Osteocyte (in vitro differentiated cells): ENCODE results near the gene HLCS. TPM values are rescaled to one million over a fixed set of nuclear protein-coding genes. Genes with fewer than 3 reads are reported as not detected.

ENCODE experiments used
- DNase-seq: peaks from one replicate; pipeline ENCODE4 v3.0.0; 2021; ENCODE audit warnings: mixed read lengths; ENCODE audit not compliant: unreplicated experiment; ENCODE audit errors: extremely low spot score
- H3K27ac Mint-ChIP-seq: one replicate; pipeline ENCODE4 v1.8.0; 2021; ENCODE audit warnings: mild to moderate bottlenecking, mixed read lengths; ENCODE audit not compliant: unreplicated experiment
- H3K27me3 Mint-ChIP-seq: one replicate; pipeline ENCODE4 v1.8.0; 2021; ENCODE audit warnings: mixed read lengths; ENCODE audit not compliant: unreplicated experiment
- H3K36me3 Mint-ChIP-seq: one replicate; pipeline ENCODE4 v1.8.0; 2021; ENCODE audit warnings: mixed read lengths; ENCODE audit not compliant: unreplicated experiment
- H3K4me1 Mint-ChIP-seq: one replicate; pipeline ENCODE4 v1.8.0; 2021; ENCODE audit warnings: mixed read lengths; ENCODE audit not compliant: unreplicated experiment
- H3K4me3 Mint-ChIP-seq: one replicate; pipeline ENCODE4 v1.8.0; 2021; ENCODE audit warnings: mild to moderate bottlenecking, moderate library complexity, mixed read lengths; ENCODE audit not compliant: unreplicated experiment
- H3K9me3 Mint-ChIP-seq: one replicate; pipeline ENCODE4 v1.8.0; 2021; ENCODE audit warnings: mixed read lengths; ENCODE audit not compliant: unreplicated experiment
- total RNA-seq: library from RNA; stranded (reverse); gene quantifications from 2 replicates; pipeline ENCODE4 v1.2.1, GENCODE V29; 2021
- TF ChIP-seq, protein P1 (sequence below): fragments of 200-600 bp; sonication (generic); IDR thresholded peaks from 2 replicates; pipeline ENCODE4 v1.5.0; 2021; ENCODE audit warnings: antibody characterized with exemption, mild to moderate bottlenecking, moderate library complexity

The HLCS gene
- total RNA-seq, 1 donor from 2014 or later: 26.7 TPM

DNA sequence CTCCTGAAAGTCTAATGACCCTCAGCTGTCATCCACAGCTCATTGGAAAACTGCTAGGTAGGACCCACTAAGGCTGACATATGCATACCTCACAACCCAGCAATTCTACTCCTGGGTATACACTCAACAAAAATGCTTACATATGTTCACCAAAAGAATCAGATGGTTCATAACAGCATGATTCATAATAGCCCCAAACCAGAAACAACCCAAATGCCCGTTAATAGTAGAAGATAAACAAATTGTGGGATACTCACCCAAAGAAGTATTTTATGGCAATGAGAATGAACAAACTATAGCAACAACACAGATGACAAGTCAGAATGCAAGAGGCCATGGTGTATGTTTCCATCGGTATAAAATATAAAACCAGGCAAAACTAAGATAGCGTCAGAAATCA lies 124.6 kb downstream of the HLCS start:
- Mint-ChIP-seq H3K36me3 (peaks cover 5% of the 10 kb centered on the region), H3K9me3 (no peaks in the 10 kb centered on the region), H3K27me3 (no peaks in the 10 kb centered on the region), H3K27ac (peak overlapping the region; percentile 41), H3K4me3 (no peak overlapping the region), H3K4me1 (peaks cover 37% of the 10 kb centered on the region)
- TF ChIP-seq, protein P1, sequence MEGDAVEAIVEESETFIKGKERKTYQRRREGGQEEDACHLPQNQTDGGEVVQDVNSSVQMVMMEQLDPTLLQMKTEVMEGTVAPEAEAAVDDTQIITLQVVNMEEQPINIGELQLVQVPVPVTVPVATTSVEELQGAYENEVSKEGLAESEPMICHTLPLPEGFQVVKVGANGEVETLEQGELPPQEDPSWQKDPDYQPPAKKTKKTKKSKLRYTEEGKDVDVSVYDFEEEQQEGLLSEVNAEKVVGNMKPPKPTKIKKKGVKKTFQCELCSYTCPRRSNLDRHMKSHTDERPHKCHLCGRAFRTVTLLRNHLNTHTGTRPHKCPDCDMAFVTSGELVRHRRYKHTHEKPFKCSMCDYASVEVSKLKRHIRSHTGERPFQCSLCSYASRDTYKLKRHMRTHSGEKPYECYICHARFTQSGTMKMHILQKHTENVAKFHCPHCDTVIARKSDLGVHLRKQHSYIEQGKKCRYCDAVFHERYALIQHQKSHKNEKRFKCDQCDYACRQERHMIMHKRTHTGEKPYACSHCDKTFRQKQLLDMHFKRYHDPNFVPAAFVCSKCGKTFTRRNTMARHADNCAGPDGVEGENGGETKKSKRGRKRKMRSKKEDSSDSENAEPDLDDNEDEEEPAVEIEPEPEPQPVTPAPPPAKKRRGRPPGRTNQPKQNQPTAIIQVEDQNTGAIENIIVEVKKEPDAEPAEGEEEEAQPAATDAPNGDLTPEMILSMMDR: no peak
- DNase-seq: no peak

DNA sequence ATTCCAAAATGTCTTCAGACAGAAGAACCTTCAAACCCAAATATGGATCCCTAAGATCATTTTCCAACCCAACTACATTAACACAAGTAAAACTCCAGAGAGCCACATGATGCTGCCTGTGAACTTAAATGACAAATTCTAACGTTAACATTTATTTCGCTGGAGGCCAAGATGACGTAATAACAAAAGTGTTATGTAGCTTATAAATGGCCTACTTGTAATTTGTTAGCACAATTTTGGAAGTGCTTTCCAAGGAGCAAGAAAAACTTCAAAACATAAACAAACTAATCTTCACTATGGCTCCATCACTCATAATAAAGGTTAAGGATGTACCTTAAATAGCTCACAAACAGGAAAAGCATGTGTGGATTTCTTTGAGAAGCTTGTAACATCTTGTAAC lies 126.7 kb downstream of the HLCS start:
- Mint-ChIP-seq H3K27ac (peak overlapping the region; percentile 87), H3K36me3 (peaks cover 5% of the 10 kb centered on the region), H3K9me3 (no peaks in the 10 kb centered on the region), H3K4me1 (peaks cover 32% of the 10 kb centered on the region), H3K27me3 (no peaks in the 10 kb centered on the region), H3K4me3 (no peak overlapping the region)
- no peak for DNase-seq
- TF ChIP-seq, protein P1: no peak

DNA sequence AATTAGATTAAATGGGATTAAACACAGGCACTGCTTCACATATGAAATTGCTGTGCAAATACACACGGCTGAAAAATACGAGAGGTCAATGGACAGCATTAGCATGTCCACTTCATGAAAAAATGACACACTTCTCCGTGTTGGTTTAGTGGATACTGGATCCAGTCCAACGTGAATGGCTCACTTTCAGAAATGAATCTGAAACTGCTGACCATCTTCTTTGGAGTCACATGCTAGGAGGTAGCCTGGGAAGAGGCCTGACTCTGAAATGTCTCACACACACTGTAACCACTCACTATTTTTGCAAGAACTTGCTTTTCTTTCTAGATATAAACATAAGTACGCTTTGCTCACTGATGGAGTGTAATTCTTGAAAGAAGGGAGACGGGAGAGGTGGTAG lies 127.3 kb downstream of the HLCS start:
- TF ChIP-seq, protein P1: no peak
- peak overlapping the region; percentile 87 for H3K27ac Mint-ChIP-seq
- H3K27me3 Mint-ChIP-seq: no peaks in the 10 kb centered on the region
- peaks cover 30% of the 10 kb centered on the region for H3K4me1 Mint-ChIP-seq
- peaks cover 5% of the 10 kb centered on the region for H3K36me3 Mint-ChIP-seq
- no peaks in the 10 kb centered on the region for H3K9me3 Mint-ChIP-seq
- H3K4me3 Mint-ChIP-seq: peak overlapping the region; percentile 2
- no peak for DNase-seq

DNA sequence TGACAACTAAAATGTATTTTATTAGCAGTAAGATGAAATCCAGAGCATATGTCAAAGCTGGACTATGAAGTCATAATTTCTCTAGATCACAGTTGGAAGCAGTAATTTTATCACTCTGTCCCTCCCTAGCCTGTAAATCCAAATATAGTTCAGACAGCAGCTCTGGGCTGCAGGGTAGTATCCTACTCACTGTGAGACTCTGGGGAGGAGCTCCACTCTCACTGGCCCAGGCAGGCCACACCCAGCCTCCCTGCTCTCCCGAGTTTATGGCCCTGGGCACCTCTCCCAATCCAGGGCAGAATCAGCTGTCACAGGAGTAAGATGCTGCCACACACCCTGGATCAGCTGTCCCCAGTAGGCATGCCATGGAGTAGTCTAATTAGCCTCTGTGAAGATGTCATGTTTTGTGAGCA lies 131.1 kb downstream of the HLCS start:
- Mint-ChIP-seq H3K27ac (no peak overlapping the region), H3K27me3 (no peaks in the 10 kb centered on the region), H3K4me1 (peaks cover 23% of the 10 kb centered on the region), H3K9me3 (no peaks in the 10 kb centered on the region), H3K4me3 (no peak overlapping the region), H3K36me3 (no peaks in the 10 kb centered on the region)
- DNase-seq: no peak
- TF ChIP-seq, protein P1: no peak

DNA sequence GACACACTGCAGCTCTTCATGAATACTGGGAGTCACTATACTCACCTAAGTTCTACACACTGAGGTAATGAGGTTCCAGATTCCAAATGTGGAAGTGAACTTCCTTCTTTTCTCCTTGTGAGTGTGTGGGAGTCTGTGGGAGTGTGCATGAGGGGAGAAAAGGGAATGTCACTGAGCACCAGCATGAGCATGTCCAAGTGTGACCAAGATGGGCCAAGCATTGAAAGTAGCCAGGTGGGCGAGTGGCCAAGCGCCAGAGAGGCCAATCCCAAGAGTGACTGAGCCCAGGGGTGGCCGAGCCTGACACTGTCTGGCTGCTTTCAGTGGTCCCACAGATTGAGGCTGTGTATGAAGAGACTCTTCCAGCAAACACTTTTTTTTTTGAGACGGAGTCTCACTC lies 132.3 kb downstream of the HLCS start:
- TF ChIP-seq, protein P1: no peak
- no peaks in the 10 kb centered on the region for H3K27me3 Mint-ChIP-seq
- no peaks in the 10 kb centered on the region for H3K36me3 Mint-ChIP-seq
- H3K9me3 Mint-ChIP-seq: no peaks in the 10 kb centered on the region
- DNase-seq: no peak
- no peak overlapping the region for H3K27ac Mint-ChIP-seq
- no peak overlapping the region for H3K4me3 Mint-ChIP-seq
- H3K4me1 Mint-ChIP-seq: peaks cover 18% of the 10 kb centered on the region
